ENCODE data around the gene UBE2H.

- TF ChIP-seq ZNF274 (IDR thresholded peaks at IDR 0.05; ENCODE audit: low read length) = no peak
- TF ChIP-seq ZNF274 (tag by site-specific recombination; IDR thresholded peaks at IDR 0.05; ENCODE audit: borderline replicate concordance) = no peak
- no peak for TF ChIP-seq YY1 (tag by site-specific recombination; IDR thresholded peaks at IDR 0.05)
These were observed 3.3 kb upstream of the UBE2H start for GRCh38 chr7:129955993-129956543.

All from HEK293 (cell line).